Lower leg skin (tissue), 4 donors: ENCODE data around the gene RSPH10B. TPM values are rescaled to one million over a fixed set of nuclear protein-coding genes. Genes with fewer than 3 reads are reported as not detected.
A peak's percentile ranks its signal among the peaks of the same experiment; 100 is the strongest.
"Not testable (repeated sequence)": the region's sequence is repeated elsewhere in the genome, so short reads cannot be mapped to it uniquely, and the experiment has no call there.

Experiments
- DNase-seq, 2 donors: peaks; one replicate each; pipeline ENCODE4 v3.0.0-alpha.2; 2019; ENCODE audit warnings: low spot score in 2 of 2
- H3K4me3 ChIP-seq: fragments of 200-600 bp; sonication (generic); 2 replicates; pipeline ENCODE4 v1.5.1; 2017; ENCODE audit warnings: mild to moderate bottlenecking, low read depth; ENCODE audit not compliant: poor library complexity, severe bottlenecking
- POLR2A ChIP-seq, 2 donors: fragments of 450-650 bp; IDR thresholded peaks; one replicate each; pipeline ENCODE4 v1.6.1; 2016 to 2017; ENCODE audit warnings: antibody characterized with exemption in 2 of 2, mild to moderate bottlenecking in 1 of 2, moderate library complexity in 1 of 2
- WGBS, 2 donors: methylation state at CpG; one replicate each; pipeline ENCODE4 v1.1.5; 2018; 5-methylcytosine and 5-hydroxymethylcytosine counted together
- intact Hi-C: fragments of 100-400 bp; cut with DNase I; formaldehyde crosslinking; loops from one replicate; pipeline ENCODE4 v1.15.0; 2023; ENCODE audit warnings: low total_unique reads
- total RNA-seq, 4 donors: library from RNA; depleted of rRNA; stranded (reverse); fragments of >200 nt; gene quantifications; one replicate each; pipeline ENCODE4 v1.1.0, GENCODE V29; 2016
- TF ChIP-seq, protein P1 (sequence below), 3 donors: fragments of 450-650 bp; IDR thresholded peaks; one replicate each; pipeline ENCODE4 v1.5.1; 2016; ENCODE audit warnings: antibody characterized with exemption in 3 of 3, mild to moderate bottlenecking in 3 of 3, moderate library complexity in 2 of 3

RSPH10B gene
- total RNA-seq, 4 donors from 2014 or later, result 0.19 TPM; not detected in 3

DNA sequence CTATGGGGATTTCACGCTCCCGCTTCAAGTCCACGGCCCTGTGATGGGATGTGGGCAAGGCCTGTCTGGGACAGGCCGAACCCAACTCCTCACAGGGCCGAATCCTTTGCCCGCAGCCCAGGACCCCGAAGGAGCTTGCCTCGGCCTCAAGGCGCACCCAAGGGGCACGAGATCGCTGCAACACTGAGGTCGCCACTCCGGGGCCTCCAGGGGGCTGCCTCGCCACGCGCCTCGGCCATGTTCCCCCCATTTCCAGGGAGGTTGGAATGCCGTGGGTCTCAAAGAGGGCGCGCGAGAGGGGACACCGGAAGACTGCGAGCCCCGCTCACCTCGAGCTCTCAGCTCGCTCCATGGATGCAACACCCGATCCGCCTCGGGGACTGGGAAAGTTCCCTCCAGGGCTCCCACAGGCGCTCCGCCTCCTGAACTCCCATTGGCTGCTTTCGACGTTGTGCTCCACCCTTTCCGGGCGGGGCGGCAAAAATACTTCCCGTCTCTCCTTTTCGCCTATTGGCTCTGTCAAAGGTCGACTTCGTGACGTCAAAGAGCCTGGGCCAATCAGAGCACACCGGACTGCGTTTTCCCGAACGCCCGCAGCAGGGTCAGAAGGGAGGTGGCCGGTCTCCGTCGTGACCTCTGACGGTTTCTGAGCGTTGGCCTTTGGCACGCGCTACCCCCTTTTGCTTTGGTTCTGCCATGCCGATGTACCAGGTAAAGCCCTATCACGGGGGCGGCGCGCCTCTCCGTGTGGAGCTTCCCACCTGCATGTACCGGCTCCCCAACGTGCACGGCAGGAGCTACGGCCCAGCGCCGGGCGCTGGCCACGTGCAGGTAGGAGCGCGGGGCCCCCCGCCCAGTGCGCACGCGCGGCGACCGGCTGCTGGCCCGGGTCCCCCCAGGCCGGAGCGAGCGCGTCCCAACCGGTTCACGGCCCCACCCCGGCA, 38.5 kb upstream of the RSPH10B start, which contains the start of the genes AIMP2 and PMS2:
AIMP2 (plus strand) TSS at position 605 of the 944 bp plus-strand sequence; CDS start at position 697, 92 bp downstream.
PMS2 (minus strand) TSS at position 382 of the 944 bp plus-strand sequence; CDS start at position 352, 30 bp downstream.
- peak; percentile 99 to 100 for DNase-seq
- H3K4me3 ChIP-seq, result peak within 1 kb of the TSS; percentile 74
- intact Hi-C loops, result no loop called here
- WGBS, 2 donors, result 0 to 1% methylated on average over 43 to 57 of the region's 84 CpGs
- TF ChIP-seq, protein P1, sequence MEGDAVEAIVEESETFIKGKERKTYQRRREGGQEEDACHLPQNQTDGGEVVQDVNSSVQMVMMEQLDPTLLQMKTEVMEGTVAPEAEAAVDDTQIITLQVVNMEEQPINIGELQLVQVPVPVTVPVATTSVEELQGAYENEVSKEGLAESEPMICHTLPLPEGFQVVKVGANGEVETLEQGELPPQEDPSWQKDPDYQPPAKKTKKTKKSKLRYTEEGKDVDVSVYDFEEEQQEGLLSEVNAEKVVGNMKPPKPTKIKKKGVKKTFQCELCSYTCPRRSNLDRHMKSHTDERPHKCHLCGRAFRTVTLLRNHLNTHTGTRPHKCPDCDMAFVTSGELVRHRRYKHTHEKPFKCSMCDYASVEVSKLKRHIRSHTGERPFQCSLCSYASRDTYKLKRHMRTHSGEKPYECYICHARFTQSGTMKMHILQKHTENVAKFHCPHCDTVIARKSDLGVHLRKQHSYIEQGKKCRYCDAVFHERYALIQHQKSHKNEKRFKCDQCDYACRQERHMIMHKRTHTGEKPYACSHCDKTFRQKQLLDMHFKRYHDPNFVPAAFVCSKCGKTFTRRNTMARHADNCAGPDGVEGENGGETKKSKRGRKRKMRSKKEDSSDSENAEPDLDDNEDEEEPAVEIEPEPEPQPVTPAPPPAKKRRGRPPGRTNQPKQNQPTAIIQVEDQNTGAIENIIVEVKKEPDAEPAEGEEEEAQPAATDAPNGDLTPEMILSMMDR (IDR thresholded peaks at IDR 0.05), result no peak
- peak in 1 of 2 donors; percentile 15 for TF ChIP-seq POLR2A (IDR thresholded peaks at IDR 0.05)

DNA sequence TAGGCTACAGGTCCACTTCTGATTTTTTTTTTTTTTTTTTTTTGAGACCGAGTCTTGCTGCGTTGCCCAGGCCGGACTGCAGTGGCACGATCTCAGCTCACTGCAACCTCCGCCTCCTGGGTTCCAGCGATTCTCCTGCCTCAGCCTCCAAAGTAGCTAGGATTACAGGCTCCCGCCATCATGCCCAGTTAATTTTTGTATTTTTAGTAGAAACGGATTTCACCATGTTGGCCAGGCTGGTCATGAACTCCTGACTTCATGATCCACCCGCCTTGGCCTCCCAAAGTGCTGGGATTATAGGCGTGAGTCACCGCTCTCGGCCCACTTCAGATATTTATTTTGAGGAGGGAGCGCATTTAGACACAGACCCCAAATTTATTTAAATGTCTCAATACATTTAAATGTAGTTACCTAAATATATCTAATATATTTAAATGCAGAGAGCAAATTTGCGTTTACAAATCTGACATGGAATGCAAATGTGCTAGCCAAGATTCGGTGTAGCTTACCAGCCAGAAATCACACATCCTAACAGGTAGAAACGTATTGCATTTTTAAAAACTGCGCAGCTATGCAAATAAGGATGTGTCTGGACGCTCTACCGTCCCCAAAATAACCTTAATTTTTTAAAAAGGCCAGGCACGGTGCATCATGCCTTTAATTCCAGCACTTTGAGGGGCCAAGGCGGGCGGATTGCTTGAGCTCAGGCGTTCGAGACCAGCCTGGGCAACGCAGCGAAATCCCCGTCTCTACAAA, 37.5 kb upstream of the RSPH10B start:
- H3K4me3 ChIP-seq, intact Hi-C loops, DNase-seq: not testable (repeated sequence)
- WGBS, 2 donors, result 37 to 40% methylated on average over 27 of the region's 27 CpGs

DNA sequence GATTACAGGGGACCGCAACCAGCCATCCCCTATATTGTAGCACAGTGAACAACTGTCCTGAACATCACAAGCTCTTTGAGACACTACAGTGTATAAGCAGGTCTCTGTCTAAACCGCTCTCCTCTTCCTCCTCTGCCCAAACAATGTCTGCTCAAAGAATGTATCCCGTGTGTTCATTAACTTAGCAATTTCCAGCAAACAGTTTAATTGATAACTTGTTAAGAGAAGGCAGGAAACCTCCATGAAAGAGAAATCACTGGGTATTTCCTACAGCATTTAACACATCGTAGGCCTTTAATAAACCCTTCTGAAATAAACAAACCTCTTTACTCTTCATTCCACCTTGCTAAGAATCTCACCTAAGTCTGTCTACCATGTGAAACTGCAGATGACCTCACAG, 36.9 kb upstream of the RSPH10B start:
- TF ChIP-seq, protein P1 (IDR thresholded peaks at IDR 0.05), result no peak
- TF ChIP-seq POLR2A (IDR thresholded peaks at IDR 0.05), result no peak
- H3K4me3 ChIP-seq, result no peak overlapping the region
- intact Hi-C loops, result no loop called here
- no peak for DNase-seq
- WGBS, 2 donors, result 79 to 85% methylated on average over 4 of the region's 4 CpGs

DNA sequence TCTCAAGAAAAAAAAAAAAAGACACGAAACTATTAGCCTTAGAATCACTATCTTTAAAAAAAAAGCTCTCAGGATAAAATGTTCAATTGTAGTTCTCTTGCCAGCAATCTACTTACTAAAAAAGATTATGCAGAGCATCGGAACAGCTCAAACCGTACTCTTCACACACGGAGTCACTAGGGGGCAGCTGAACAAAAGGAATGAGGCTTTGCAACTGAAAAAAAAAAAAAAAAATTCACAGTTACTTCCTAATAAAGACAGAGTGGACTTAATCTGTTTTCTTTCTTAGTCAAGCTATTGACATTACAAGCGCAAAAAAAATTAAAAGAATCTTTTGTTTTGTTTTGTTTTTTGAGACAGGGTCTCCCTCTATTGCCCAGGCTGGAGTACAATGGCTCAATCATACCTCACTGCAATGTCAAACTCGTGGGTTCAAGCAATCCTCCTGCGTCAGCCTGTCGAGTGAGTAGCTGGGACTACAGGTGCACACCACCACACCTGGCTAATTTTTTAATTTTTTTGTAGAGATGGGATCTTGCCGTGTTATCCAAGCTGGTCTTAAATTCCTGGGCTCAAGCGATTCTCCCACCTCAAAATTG, 26.8 kb upstream of the RSPH10B start:
- intact Hi-C loops, result no loop called here
- DNase-seq, result no peak
- WGBS, 2 donors, result 58 to 60% methylated on average over 10 of the region's 10 CpGs
- TF ChIP-seq, protein P1 (IDR thresholded peaks at IDR 0.05), result no peak
- TF ChIP-seq POLR2A (IDR thresholded peaks at IDR 0.05), result no peak
- no peak overlapping the region for H3K4me3 ChIP-seq

DNA sequence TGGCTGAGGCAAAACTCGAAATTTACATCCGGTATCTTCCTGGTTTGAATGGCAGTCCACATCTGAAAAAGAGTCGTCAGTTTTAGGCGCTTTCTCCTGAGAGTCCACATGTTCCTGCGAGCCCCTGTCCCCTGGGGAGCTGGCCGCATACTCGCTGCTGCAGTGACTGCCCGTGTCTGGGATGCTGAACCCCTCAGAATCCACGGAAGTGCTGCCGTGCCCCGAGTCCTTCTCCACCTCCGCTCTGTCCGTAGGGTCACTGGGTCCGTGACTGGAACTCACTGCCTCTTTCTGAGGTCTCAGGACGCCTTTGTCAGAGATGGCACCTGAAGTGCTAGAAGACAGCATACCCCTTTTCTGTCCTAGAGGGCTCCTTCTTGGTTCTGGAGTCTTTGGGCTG, 16.6 kb upstream of the RSPH10B start:
- intact Hi-C loops, H3K4me3 ChIP-seq, DNase-seq: not testable (repeated sequence)
- 90 to 91% methylated on average over 15 of the region's 15 CpGs for WGBS, 2 donors

DNA sequence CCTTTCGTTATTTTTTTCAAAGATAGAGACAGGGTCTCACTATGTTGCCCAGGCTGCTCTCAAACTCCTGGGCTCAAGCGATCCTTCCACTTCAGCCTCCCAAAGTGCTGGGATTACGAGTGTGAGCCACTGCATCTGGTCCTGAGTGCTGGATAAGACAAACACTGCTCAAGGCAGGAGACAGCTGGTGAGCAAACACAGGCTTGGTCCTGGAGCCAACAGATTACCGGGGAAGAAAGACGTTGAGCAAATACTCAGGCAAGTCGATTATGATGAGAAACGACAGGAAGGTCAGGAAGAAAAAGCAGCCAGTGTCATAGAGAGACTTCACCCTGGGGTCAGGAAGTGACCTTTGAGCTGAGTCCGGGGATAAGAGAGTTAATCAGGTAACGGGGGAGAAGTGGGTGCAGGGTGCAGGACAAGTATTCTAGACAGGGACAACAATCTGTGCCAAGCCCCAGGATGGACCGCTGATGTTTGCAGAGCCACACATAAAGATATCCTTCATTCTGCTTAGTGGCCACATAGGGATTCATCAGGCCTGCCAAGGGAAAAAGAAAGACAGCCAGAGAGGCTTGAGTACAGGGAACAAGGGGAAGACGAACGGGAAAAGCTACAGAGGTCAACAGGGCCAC, 9.3 kb upstream of the RSPH10B start:
- intact Hi-C loops, H3K4me3 ChIP-seq, DNase-seq: not testable (repeated sequence)
- WGBS, 2 donors, result 89 to 100% methylated on average over 1 to 2 of the region's 12 CpGs

DNA sequence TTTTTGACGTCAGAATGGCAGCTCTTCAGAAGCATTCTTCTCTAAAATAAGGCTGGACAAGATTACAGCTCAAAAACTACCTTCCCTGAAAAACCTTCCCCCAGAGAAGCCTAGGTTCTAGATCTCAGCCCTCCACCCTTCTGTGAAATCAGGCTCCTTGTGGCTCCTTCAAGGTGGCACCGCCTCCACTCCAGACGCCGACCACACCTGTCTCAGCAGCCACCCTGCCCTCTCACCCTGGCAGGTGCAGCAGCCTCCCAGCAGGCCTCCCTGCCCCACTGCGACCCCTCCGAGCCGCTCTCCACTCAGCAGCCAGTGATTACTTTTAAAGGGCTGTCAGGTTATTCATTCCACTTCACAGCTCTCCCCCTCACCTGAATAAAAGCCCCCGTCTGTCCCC, 3.1 kb upstream of the RSPH10B start:
- DNase-seq, H3K4me3 ChIP-seq, intact Hi-C loops: not testable (repeated sequence)
- no CpG with 5 or more reads among the region's 8 CpGs for WGBS, 2 donors

DNA sequence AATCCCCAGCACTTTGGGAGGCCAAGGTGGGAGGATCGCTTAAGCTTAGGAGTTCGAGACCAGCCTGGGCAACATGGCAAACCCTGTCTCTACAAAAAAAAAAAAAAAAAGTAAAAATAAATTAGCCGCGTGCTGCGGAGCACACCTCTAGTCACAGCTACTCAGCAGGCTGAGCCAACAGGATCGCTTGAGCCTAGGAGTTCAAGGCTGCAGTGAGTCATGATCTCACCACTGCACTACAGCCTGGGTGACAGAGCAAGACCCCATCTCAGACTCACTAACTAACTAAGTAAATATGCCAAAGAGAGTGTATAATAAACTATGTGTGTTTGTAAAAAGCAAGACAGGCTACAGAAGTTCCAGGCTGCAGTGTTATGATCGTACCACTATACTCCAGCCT, 6.7 kb downstream of the RSPH10B start:
- intact Hi-C loops, DNase-seq, H3K4me3 ChIP-seq: not testable (repeated sequence)
- 100% methylated on average over 4 of the region's 7 CpGs; no CpG with 5 or more reads in 1 of the 2 donors for WGBS, 2 donors

DNA sequence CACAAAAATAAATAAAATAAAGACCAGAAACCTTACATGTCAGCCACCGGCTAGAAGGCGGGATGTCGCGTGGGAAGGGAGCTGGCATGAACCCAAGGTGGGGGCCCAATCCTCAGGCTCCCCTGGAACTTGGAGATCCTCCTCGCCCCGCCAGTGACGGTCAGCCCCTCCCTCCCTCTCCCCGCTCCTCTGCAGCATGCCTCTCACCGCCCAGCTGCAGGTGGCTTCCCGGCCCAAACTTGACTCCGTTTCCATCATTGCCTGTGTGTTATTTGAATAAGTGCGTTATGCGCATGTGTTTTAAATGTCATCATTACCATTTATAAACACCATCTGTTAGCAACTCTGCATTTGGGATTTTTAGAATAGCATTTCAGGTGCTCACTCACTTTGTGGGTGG, 7.3 kb downstream of the RSPH10B start:
- DNase-seq, H3K4me3 ChIP-seq, intact Hi-C loops: not testable (repeated sequence)
- WGBS, 2 donors, result 40% methylated on average over 4 of the region's 13 CpGs; no CpG with 5 or more reads in 1 of the 2 donors

DNA sequence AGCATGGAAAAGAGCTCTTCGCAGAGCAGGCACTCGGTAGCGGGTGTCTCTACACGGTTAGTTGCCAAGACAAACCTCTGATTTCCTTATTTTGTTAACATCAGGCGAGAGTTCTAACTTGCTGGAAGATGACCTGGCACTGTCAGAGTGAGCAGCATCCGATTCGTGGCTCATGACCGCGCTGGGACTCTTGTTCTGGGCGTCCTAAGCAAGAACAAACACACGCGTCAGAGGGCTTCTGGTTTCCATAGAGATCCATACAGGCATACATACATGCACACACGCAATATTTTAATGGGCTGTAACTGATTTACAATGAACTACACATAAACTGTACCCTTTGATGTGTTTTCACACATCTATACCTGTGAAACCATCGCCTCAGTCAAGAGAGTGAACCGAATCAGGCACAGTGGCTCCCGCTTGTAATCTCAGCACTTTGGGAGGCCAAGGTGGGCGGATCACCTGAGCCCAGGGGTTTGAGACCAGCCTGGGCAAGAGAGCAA, 35.5 kb downstream of the RSPH10B start:
- intact Hi-C loops, DNase-seq, H3K4me3 ChIP-seq: not testable (repeated sequence)
- WGBS, 2 donors, result no CpG with 5 or more reads among the region's 17 CpGs
